G401 (cell line): Measurements from ENCODE around the gene INTS6L. TPM values are rescaled to one million over a fixed set of nuclear protein-coding genes. Genes with fewer than 3 reads are reported as not detected.

Experiments
- DNase-seq: peaks from one replicate; pipeline ENCODE4 v3.0.0-alpha.2; 2015; ENCODE audit warnings: low spot score
- in situ Hi-C: cut with HindIII; loops from 2 replicates; pipeline ENCODE4 v1.10.0; 2016; ENCODE audit warnings: low sequenced_read_pairs, mixed read lengths
- total RNA-seq: library from RNA; depleted of rRNA; stranded (reverse); fragments of >200 nt; shearing (Covaris generic); gene quantifications from 2 replicates; pipeline ENCODE4 v1.2.3, GENCODE V29; 2014

The INTS6L gene
- total RNA-seq, 1 experiment from 2014 or later = 9.8 TPM

DNA sequence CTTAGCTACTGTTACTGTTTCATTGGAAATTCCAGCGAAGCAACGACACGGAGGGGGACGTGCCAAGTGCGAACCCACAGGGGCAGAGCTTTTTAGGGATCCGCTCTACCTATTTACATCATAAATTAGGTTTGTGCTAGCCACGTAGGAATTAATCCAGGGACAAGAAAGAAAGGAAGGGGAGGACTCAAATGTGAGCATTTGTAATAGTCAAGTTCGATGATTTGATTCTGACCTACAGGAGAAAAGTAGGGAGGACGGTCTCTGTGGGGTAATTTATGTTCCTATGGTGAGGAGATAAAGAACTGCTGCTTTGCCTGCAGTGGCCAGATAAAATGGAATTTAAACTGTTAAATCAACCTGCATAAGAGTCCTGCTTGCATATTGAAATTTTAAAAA, 1.7 kb downstream of the INTS6L start:
- no peak for DNase-seq
- in situ Hi-C loops = no loop called here

DNA sequence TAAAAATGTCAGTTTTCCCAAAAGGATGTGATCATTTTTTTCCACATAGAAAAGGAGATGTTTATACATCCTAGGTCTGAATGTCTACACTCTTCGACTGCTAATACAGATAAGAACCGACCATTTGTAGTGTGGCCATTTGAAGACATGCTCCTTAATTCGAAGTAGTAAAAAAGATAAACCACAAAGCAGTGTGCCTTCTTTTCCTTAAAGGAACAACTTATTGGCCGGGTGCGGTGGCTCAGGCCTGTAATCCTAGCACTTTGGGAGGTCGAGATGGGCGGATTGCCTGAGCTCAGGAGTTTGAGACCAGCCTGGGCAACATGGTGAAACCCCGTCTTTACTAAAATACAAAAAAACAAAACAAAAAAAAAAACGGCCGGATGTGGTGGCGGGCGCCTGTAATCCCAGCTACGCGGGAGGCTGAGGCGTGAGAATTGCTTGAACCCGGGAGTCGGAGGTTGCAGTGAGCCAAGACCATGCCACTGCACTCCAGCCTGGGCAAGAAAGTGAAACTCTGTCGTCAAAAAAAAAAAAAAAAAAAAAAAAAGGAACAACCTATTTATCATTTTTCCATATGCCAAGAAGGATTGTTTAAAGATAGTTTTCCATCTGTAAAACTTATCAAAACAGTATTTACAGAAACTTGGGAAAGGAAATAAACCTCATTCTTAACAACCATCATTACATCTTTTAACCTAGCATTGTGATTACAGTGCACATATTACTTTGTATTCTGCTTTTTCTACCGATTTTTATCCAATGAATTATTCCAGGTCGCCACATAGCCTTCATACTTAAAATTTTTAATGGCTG, 2.6 kb downstream of the INTS6L start:
- in situ Hi-C loops = no loop called here

DNA sequence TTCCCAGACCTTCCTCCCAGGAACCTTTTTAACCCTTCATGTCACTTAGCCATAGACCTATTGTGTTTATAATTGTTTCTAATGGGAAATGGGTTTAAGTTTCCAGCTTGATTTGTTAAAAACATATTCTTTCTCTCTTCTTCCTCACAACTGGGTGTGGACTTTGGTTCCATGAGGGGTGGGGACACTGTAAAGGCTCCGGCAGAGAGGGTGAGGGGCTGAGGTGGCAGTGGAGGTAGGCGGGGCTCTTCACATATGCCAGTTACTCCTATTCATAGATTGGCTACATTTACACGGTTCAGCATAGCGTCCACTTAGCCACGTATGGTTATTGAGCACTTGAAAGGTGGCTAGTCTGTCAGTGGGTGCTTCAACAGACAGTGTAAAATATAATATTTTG, 7.8 kb downstream of the INTS6L start:
- no peak for DNase-seq
- in situ Hi-C loops = no loop called here

More for the DNA sequence above, 2.6 kb downstream of the INTS6L start:
- no peak for DNase-seq

DNA sequence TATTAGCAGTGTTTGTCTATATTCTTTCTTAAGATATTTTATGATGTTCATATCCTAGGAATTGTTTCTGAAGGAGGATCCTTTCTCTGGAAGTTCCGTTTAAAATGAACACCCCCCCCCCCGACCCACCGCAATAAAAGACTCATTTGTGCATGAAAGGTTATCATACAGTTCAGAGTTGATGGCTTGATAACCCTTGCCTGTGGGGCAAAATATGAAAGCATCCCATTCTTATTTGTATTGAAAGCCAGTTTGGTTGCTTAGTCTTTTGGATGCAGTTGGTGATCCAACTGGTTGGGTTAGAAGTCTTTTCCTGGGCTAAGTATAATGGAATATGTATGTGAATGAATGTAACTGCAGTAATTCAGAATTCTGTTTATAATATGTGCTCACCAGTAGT, 8.3 kb downstream of the INTS6L start:
- no peak for DNase-seq
- in situ Hi-C loops = no loop called here

DNA sequence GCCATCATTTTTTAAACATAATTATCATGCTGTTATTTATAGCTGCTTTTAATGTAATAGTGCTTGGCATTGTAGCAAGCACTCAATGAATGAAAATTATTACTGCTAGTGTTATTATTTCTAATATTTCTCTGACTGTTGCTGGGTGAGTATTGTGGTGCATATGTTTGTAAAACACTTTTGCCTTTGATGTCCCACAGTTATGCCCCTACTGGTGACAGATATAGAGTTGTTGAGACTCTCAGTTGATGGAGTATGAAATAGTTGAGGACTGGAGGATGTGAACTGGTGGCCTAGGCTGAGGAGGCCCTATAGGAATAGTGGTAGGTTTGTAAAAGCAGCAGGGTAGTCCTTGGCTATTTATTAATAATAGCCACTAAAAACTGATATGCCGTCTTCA, 9.6 kb downstream of the INTS6L start:
- DNase-seq = no peak
- in situ Hi-C loops = no loop called here

DNA sequence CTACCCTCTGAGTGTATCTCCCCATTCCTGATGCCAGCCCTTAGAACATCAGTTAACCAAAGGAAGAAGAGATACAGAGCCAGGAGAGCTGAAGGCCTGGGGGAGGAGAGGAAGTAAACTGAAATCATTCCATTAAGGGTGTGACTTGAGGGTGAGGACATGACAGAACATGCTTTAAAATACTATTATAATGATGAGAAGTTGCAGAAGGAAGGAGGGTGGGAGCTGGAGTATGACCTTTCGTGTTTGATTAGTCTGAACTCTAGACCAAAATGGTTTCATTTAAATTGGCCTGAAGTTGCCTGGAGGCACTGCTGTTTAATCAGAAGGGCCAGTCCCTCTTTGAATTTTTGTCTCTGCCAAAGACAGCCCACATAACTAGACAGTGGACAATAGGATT, 11.4 kb downstream of the INTS6L start:
- in situ Hi-C loops = no loop called here
- DNase-seq = no peak

GRCh38 chrX:135535077-135535940, 14.8 kb downstream of the INTS6L start:
- DNase-seq = no peak
- in situ Hi-C loops = no loop called here

GRCh38 chrX:135536877-135537276, 16.4 kb downstream of the INTS6L start:
- in situ Hi-C loops = no loop called here
- DNase-seq = no peak

DNA sequence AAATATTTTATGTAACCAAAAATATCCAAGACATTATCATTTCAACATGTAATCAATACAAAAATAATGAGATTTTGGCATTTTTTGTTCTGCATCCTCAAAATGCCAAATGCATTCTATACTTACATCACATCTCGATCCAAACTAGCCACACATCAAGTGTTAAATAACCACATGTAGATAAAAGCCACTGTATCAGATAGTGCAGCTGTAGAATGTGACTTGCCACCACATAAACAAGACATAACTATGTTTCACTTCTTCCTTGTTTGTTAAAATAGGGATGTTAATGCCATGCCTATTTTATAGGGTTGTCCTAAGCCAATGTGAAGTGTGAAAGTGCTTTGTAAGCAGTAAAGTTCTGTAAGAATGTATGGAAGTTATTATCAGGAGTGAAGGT, 20.9 kb downstream of the INTS6L start:
- DNase-seq = no peak
- in situ Hi-C loops = no loop called here

DNA sequence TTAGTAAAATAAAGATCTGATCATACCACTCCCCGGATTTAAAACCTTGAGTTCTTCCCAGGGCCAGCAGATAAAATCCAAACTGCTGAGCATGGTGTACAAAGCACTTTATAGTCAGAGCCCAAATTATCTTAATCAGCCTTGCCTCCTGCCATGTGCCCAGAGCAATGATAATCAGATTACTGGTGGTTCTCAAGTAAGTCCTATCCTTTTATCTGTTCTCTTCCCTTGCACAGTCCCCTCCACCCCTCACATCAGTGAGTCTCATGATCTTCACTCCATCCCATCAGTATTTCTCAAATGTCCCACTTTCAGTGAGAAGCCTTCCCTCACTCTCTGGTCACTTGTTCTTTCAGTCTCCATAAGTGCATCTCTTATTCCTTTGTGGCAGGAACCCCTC, 22.7 kb downstream of the INTS6L start:
- DNase-seq = no peak
- in situ Hi-C loops = no loop called here

- peak; percentile 39 for DNase-seq
- in situ Hi-C loops = no loop called here
These were observed 23.5 kb downstream of the INTS6L start for GRCh38 chrX:135543924-135544323.

- in situ Hi-C loops = no loop called here
- peak; percentile 40 for DNase-seq
These were observed 24.0 kb downstream of the INTS6L start for GRCh38 chrX:135544338-135544948.

DNA sequence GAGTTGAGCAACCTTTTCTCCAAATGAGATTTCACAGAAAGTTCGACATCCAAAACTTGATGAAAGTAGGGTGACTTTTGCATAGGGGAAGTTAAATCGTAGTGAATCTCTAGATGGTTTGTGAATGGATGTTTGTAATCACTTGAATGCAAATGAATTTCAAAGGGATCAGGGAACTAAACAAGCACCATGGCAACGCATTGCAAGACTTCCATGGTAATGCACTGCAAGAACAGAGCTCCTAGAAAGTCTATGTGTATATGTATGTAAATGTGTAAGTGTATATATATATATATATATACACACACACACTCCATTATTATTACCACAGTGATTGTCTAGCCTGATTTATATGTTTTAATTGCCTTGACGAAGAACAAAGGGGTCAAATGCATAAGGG, 27.3 kb downstream of the INTS6L start:
- no peak for DNase-seq
- in situ Hi-C loops = no loop called here

DNA sequence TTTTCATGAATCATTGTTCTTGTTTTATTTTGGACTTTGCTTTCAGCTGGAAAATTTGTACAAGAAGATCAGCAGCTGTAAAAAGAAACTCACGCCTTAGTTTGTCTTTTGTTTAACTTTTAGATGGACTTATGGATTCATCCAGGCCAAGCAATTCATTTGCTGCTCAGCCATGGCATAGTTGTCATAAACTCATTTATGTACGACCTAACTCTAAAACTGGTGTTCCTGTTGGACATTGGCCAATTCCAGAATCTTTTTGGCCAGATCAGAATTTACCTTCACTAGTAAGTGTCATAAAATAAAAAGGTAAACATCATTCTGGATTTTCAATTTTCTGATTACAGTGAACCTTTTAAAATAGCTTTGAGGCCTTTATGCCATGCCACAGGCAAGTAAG, 29.1 kb downstream of the INTS6L start:
- in situ Hi-C loops = no loop called here

GRCh38 chrX:135556055-135556454, 35.6 kb downstream of the INTS6L start:
- no peak for DNase-seq
- in situ Hi-C loops = no loop called here

More for the DNA sequence above, 29.1 kb downstream of the INTS6L start:
- DNase-seq = no peak

- DNase-seq = no peak
- in situ Hi-C loops = no loop called here
These were observed 36.9 kb downstream of the INTS6L start for GRCh38 chrX:135557344-135557743.

- no peak for DNase-seq
- in situ Hi-C loops = no loop called here
These were observed 52.0 kb downstream of the INTS6L start for GRCh38 chrX:135572436-135572835.

DNA sequence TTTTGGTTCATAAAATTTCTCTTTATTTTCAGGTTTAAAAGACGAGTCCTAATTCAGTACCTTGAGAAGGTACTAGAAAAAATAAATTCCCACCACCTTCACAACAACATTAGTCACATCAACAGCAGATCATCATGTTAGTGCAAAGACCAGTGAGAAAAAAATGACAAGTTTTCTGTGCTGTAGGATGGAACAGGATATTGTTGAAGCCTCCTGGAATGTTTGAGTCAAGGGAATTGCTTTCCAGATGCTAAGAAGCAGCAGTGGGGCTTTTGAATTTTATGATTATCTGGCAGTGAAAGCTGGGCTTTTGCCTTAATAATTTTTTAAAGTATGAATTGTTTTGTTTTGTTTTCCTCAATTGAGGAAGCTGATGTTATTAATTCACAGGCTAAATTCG, 61.0 kb downstream of the INTS6L start:
- no peak for DNase-seq
- in situ Hi-C loops = no loop called here

- in situ Hi-C loops = no loop called here
- DNase-seq = no peak
These were observed 64.7 kb downstream of the INTS6L start for GRCh38 chrX:135585153-135585552.

DNA sequence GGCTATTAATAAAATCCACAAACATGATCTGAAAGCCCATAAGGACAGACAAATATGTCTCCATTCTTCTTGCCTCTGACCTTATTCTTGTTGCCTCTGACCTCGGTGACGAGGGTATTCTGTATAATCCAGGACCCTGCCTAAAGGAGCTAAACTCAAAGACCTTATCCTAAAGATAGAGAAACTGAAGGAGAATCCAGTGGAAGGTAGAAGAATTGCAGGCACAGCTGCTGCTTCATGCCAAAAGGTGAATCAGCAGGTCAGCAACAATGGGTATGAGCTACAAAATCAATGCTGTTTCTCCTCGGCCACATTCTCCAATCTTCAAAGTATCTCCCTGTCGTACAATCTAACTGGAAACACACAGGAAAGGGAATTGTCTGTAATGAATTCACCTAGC, 71.4 kb downstream of the INTS6L start:
- DNase-seq = no peak
- in situ Hi-C loops = no loop called here
